ENCODE data around the gene QRICH1. TPM values are rescaled to one million over a fixed set of nuclear protein-coding genes. Genes with fewer than 3 reads are reported as not detected.

The QRICH1 gene
- total and polyA plus RNA-seq, 2 donors (not counting 3 experiments of a cell fraction or from before 2014, with no cell fraction given) = 89.7 to 116 TPM

- H3K36me3 ChIP-seq (ENCODE audit: control insufficient read depth in 2 of 2, extremely low read depth in 1 of 2, insufficient read depth in 2 of 2, low read length in 2 of 2) = peaks cover 5 to 51% of the 10 kb centered on the region in 2 experiments
- intact Hi-C loops (cut with micrococcal nuclease) = no loop called here
- H3K9me3 ChIP-seq (replicated peaks; ENCODE audit: control insufficient read depth, insufficient read depth, low read length) = no peaks in the 10 kb centered on the region
- dilution Hi-C loops (cut with MboI; ENCODE audit: extremely low pct_ligation_motif_present, low sequenced_read_pairs) = no loop called here
- TF ChIP-seq POLR2A (IDR thresholded peaks at IDR 0.05; ENCODE audit: low read depth, low read length) = no peak
- TF ChIP-seq POLR2AphosphoS5 (IDR thresholded peaks at IDR 0.05; ENCODE audit: insufficient read depth, low read depth, low read length) = no peak
- TF ChIP-seq MAX (IDR thresholded peaks at IDR 0.05; ENCODE audit: insufficient read depth, insufficient read length) = no peak
- no peak for TF ChIP-seq CTCF (IDR thresholded peaks at IDR 0.05; ENCODE audit: extremely low read depth in 1 of 2, insufficient read depth in 1 of 2, low read depth in 1 of 2, low read length in 2 of 2)
- no peak for TF ChIP-seq EZH2 (IDR thresholded peaks at IDR 0.05; ENCODE audit: borderline replicate concordance, low read depth, low read length, severe bottlenecking)
- no peak for TF ChIP-seq MYC (IDR thresholded peaks at IDR 0.05; ENCODE audit: low read depth, low read length)
- no peak for TF ChIP-seq JUN (IDR thresholded peaks at IDR 0.05; ENCODE audit: borderline replicate concordance, insufficient read depth, insufficient read length, low read depth)
- no peak for TF ChIP-seq GATA2 (IDR thresholded peaks at IDR 0.05; ENCODE audit: insufficient read depth, insufficient read length, low read depth, low read length)
- no peak for TF ChIP-seq FOS (IDR thresholded peaks at IDR 0.05; ENCODE audit: borderline replicate concordance, insufficient read depth, low read length)
- FAIRE-seq (no peak), DNase-seq (ENCODE audit: low read depth, low spot score) (no peak)
- no TSS peak for BruUV-seq (replicated peaks)
- no peak overlapping the region for H3K27ac ChIP-seq (ENCODE audit: insufficient read depth, low read depth, low read length)
- no peak overlapping the region for H2AFZ ChIP-seq (ENCODE audit: low read depth, low read length)
- peaks cover 30% of the 10 kb centered on the region for H3K79me2 ChIP-seq (ENCODE audit: control insufficient read depth, insufficient read depth, low read length)
- no peaks in the 10 kb centered on the region for H3K27me3 ChIP-seq (ENCODE audit: control insufficient read depth in 2 of 2, insufficient read depth in 2 of 2, low read length in 2 of 2)
- no peaks in the 10 kb centered on the region for H4K20me1 ChIP-seq (replicated peaks; ENCODE audit: control insufficient read depth, extremely low read depth, insufficient read depth, low read length)
- H3K4me3 ChIP-seq (replicated peaks in 1 of 3; ENCODE audit: insufficient read depth in 1 of 3, low read depth in 1 of 3, low read length in 3 of 3) = no peak overlapping the region
- no peaks in the 10 kb centered on the region for H3K9me1 ChIP-seq (replicated peaks; ENCODE audit: control insufficient read depth, extremely low read depth, insufficient read depth, low read length)
- H3K9ac ChIP-seq (replicated peaks; ENCODE audit: extremely low read depth, insufficient read depth, low read length) = no peak overlapping the region
- H3K4me1 ChIP-seq (ENCODE audit: control insufficient read depth, extremely low read depth, insufficient read depth, low read length) = peaks cover 22% of the 10 kb centered on the region
- ChIA-PET POLR2A (interaction anchor here (4.2 kb wide), 1 partner anchor 8 kb away, joined by 17 read pairs; the partner anchor contains the start of gene WDR6), CTCF (interaction anchor here (1.2 to 8.3 kb wide), 2 partner anchors 8 to 28 kb away, joined by 5 to 127 read pairs; partner anchors contain the start of genes P4HTM and WDR6)
- H3K4me2 ChIP-seq (ENCODE audit: insufficient read depth, low read length) = no peak overlapping the region
These were observed 78.1 kb downstream of the QRICH1 start for GRCh38 chr3:49015765-49016164.
